ENCODE data around the gene CSMD2. TPM values are rescaled to one million over a fixed set of nuclear protein-coding genes. Genes with fewer than 3 reads are reported as not detected.

Gene CSMD2
- total and polyA plus RNA-seq, 2 of the 8 experiments (the other 6 are each of a cell fraction or from before 2014, with no cell fraction given): 7.0 to 14.7 TPM

GRCh38 chr1:33650708-33651107 lies 514.3 kb downstream of the CSMD2 start (continued):
- TF ChIP-seq CHD7 (IDR thresholded peaks at IDR 0.05; ENCODE audit: insufficient replicate concordance, low read length): no peak
- TF ChIP-seq RFX5 (IDR thresholded peaks at IDR 0.05; ENCODE audit: borderline replicate concordance, low read depth, low read length): no peak
- no peak for TF ChIP-seq EZH2 (IDR thresholded peaks at IDR 0.05; ENCODE audit: low read depth, low read length, severe bottlenecking)
- TF ChIP-seq SP4 (IDR thresholded peaks at IDR 0.05; ENCODE audit: low read length): no peak
- TF ChIP-seq, protein P1, sequence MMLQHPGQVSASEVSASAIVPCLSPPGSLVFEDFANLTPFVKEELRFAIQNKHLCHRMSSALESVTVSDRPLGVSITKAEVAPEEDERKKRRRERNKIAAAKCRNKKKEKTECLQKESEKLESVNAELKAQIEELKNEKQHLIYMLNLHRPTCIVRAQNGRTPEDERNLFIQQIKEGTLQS (IDR thresholded peaks at IDR 0.05; ENCODE audit: insufficient read depth, low read depth, low read length): no peak
- no peak for TF ChIP-seq ATF2 (IDR thresholded peaks at IDR 0.05; ENCODE audit: low read length)
